K562 (cell line): ENCODE results near the gene P2RX3. TPM values are rescaled to one million over a fixed set of nuclear protein-coding genes. Genes with fewer than 3 reads are reported as not detected.
A peak's percentile ranks its signal among the peaks of the same experiment; 100 is the strongest.

Experiments
- ATAC-seq: fragments of 200-7000 bp; cut with Tn5 transposase; 3 replicates; pipeline ENCODE4 v1.9.1; 2020; ENCODE audit warnings: moderate library complexity
- BruUV-seq: library from RNA; stranded (reverse); fragments of 400-500 nt; replicated peaks from 2 replicates; lab custom pipeline; 2021; lab: Mats Ljungman, UMichigan
- CTCF ChIA-PET: fragments of 300-600 bp; formaldehyde crosslinking; extraction: SDS; loops from one replicate; lab custom pipeline; 2021; ENCODE audit warnings: low intra/inter-chr PET ratio; lab: Yijun Ruan, JAX
- POLR2A ChIA-PET: fragments of 300-600, 350-650 bp; sonication (Branson Sonifier 250); formaldehyde crosslinking; extraction: SDS; loops from one replicate; lab custom pipeline; 2021; ENCODE audit warnings: antibody characterized with exemption, inconsistent platforms; lab: Yijun Ruan, JAX
- DNase-seq, 4 experiments: peaks; one replicate each; pipeline versions ENCODE4 v3.0.0 to v3.0.0-alpha.2; 2011 to 2018; ENCODE audit warnings: low spot score in 3 of 4, mixed read lengths in 3 of 4; ENCODE audit errors: extremely low read depth in 1 of 4
- FAIRE-seq: peaks from 2 replicates; lab custom pipeline; 2011; peaks lifted over from hg19 to GRCh38; lab: Jason Lieb, UNC
- H2AFZ ChIP-seq: 2 replicates; pipeline ENCODE4 v1.6.0; 2011; ENCODE audit warnings: low read depth, low read length, control low read depth, inconsistent platforms
- H3K27ac ChIP-seq: fragments of 200-600 bp; 3 replicates; pipeline ENCODE4 v1.8.0; 2011; ENCODE audit warnings: low read depth, mild to moderate bottlenecking, control low read depth, inconsistent platforms, low read length, moderate library complexity, mixed read lengths; ENCODE audit errors: extremely low read depth
- H3K27me3 ChIP-seq, 2 experiments: fragments of 300-600 bp in 1 of 2; 2 replicates in 1 of 2; 3 replicates in 1 of 2; pipeline versions ENCODE4 v1.6.0 to v1.8.0; 2011; ENCODE audit warnings: inconsistent platforms in 2 of 2, low read length in 2 of 2, mild to moderate bottlenecking in 1 of 2, mixed read lengths in 1 of 2, moderate library complexity in 1 of 2; ENCODE audit not compliant: control insufficient read depth in 2 of 2, insufficient read depth in 2 of 2
- H3K36me3 ChIP-seq: fragments of 300-600 bp; 3 replicates; pipeline ENCODE4 v1.8.0; 2011; ENCODE audit warnings: mild to moderate bottlenecking, low read length, inconsistent platforms; ENCODE audit not compliant: control insufficient read depth, insufficient read depth
- H3K4me1 ChIP-seq, 2 experiments: fragments of 200-600 bp in 1 of 2; replicated peaks in 1 of 2; 2 replicates in 1 of 2; 3 replicates in 1 of 2; pipeline versions ENCODE4 v1.5.1 to v1.8.0; 2011; ENCODE audit warnings: inconsistent platforms in 2 of 2, low read length in 2 of 2, mild to moderate bottlenecking in 1 of 2, mixed read lengths in 1 of 2, moderate library complexity in 1 of 2; ENCODE audit not compliant: control insufficient read depth in 2 of 2, insufficient read depth in 2 of 2
- H3K4me2 ChIP-seq: 2 replicates; pipeline ENCODE4 v1.6.1; 2011; ENCODE audit warnings: low read length, control low read depth, inconsistent platforms, mixed read lengths; ENCODE audit not compliant: insufficient read depth
- H3K4me3 ChIP-seq: fragments of 200-600 bp; sonication (generic), shearing (Covaris generic); 2 replicates; pipeline ENCODE4 v1.5.1; 2016; ENCODE audit warnings: control low read depth, inconsistent platforms
- H3K79me2 ChIP-seq: fragments of 200-600 bp; 3 replicates; pipeline ENCODE4 v1.8.0; 2011; ENCODE audit warnings: low read length, inconsistent platforms; ENCODE audit not compliant: control insufficient read depth, insufficient read depth
- H3K9ac ChIP-seq, 2 experiments: 2 replicates each; pipeline versions ENCODE4 v1.6.0 to v1.6.1; 2011; ENCODE audit warnings: low read depth in 2 of 2, low read length in 2 of 2, control low read depth in 1 of 2, inconsistent platforms in 1 of 2, mild to moderate bottlenecking in 1 of 2, mixed read lengths in 1 of 2; ENCODE audit not compliant: insufficient read depth in 1 of 2
- H3K9me1 ChIP-seq: one replicate; pipeline ENCODE4 v1.6.0; 2011; ENCODE audit warnings: inconsistent platforms, mild to moderate bottlenecking, low read length, moderate library complexity; ENCODE audit not compliant: control insufficient read depth, insufficient read depth
- H3K9me3 ChIP-seq: replicated peaks from 2 replicates; pipeline ENCODE4 v1.5.1; 2011; ENCODE audit warnings: low read depth, low read length, inconsistent platforms; ENCODE audit not compliant: control insufficient read depth, insufficient read depth
- H4K20me1 ChIP-seq: replicated peaks from 2 replicates; pipeline ENCODE4 v1.6.1; 2011; ENCODE audit warnings: low read length, inconsistent platforms, mixed read lengths; ENCODE audit not compliant: control insufficient read depth, insufficient read depth
- CTBP1 ChIP-seq: fragments of 450-650 bp; IDR thresholded peaks from 2 replicates; pipeline ENCODE4 v1.6.1; 2016; ENCODE audit warnings: borderline replicate concordance
- CTCFL ChIP-seq: IDR thresholded peaks from 2 replicates; pipeline ENCODE4 v1.6.1; 2011; ENCODE audit warnings: borderline replicate concordance, low read depth, mild to moderate bottlenecking, moderate library complexity, low read length; ENCODE audit not compliant: insufficient read depth, poor library complexity, severe bottlenecking
- MBD1 ChIP-seq: fragments of 250-450 bp; sonication (Bioruptor Pico); IDR thresholded peaks from 2 replicates; pipeline ENCODE4 v1.8.0; 2022; ENCODE audit warnings: inconsistent platforms
- NR2C1 ChIP-seq, 2 experiments: fragments of 450-650 bp; IDR thresholded peaks; 2 replicates each; pipeline ENCODE4 v1.6.1; 2017; ENCODE audit warnings: mild to moderate bottlenecking in 2 of 2, antibody characterized with exemption in 1 of 2, inconsistent platforms in 1 of 2, missing compliant biosample characterization in 1 of 2, missing genetic modification characterization in 1 of 2
- SPI1 ChIP-seq: IDR thresholded peaks from 2 replicates; pipeline ENCODE4 v1.6.1; 2011; ENCODE audit warnings: low read depth, low read length, control low read depth, borderline replicate concordance
- VEZF1 ChIP-seq: fragments of 200-800 bp; sonication (Bioruptor generic); IDR thresholded peaks from 2 replicates; pipeline ENCODE4 v1.6.1; 2017; ENCODE audit warnings: missing genetic modification characterization, missing compliant biosample characterization
- WGBS: fragments of 100-300 bp; shearing (Covaris generic); methylation state at CpG from one replicate; pipeline ENCODE4 v1.1.6; 2016; ENCODE audit warnings: low coverage, mixed read lengths; ENCODE audit not compliant: insufficient coverage; ENCODE audit errors: missing lambda C conversion rate; 5-methylcytosine and 5-hydroxymethylcytosine counted together
- in situ Hi-C: fragments of 300-500 bp; cut with MboI; formaldehyde crosslinking; loops from 4 replicates; pipeline ENCODE4 v1.15.0; 2018; ENCODE audit warnings: inconsistent platforms, mixed read lengths
- intact Hi-C: fragments of 100-400 bp; cut with micrococcal nuclease; formaldehyde crosslinking; loops from 2 replicates; pipeline ENCODE4 v1.14.2; 2022
- polyA plus RNA-seq, 8 experiments: library from polyadenylated mRNA; depleted of rRNA in 4 of 8; stranded (reverse) in 5 of 8; unstranded in 3 of 8; fragments of >200 nt; fragmentation: Nextera tagmentation in 2 of 8; fragmentation: Illumina TruSeq in 1 of 8; extraction: Ambion mirVana in 2 of 8; extraction: Trizol in 1 of 8; gene quantifications; 2 replicates each; pipeline versions ENCODE4 v1.2.1 to v1.2.3, GENCODE V29; 2011 to 2014; ENCODE audit warnings: inconsistent platforms in 1 of 8, missing spikeins in 1 of 8
- total RNA-seq, 7 experiments: library from RNA; depleted of rRNA in 6 of 7; stranded (reverse); fragments of >200 nt in 6 of 7; fragmentation: Illumina TruSeq in 2 of 7; extraction: Trizol in 2 of 7; gene quantifications; 2 replicates each; pipeline versions ENCODE4 v1.2.1 to v1.2.3, GENCODE V29; 2011 to 2021; ENCODE audit warnings: low replicate concordance in 1 of 7

The P2RX3 gene
- total and polyA plus RNA-seq, 9 of the 15 experiments (the other 6 are each of a cell fraction or from before 2014, with no cell fraction given) = not detected

DNA sequence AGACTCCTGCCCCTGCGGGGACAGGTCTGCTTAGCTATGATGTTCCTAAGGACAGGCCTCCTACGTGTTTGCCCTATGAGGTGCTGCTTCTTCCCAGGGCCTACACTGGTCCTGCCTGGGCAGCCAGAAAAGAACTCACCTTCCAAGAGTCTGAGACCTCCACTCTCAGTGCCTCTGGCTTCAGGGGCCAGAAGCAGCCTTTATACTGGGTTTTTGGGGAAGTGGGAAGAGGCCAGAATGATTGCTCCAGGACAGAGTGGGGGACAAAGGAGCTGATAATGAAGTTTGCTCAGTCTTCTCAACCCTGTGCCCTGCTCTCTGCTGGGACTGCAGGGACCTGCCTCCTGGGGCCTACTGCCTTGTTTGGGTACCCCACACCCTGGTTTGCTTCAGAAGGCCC, 42.8 kb downstream of the P2RX3 start, which contains the start of gene PRG3:
PRG3 (minus strand) TSS at position 176 of the 400 bp plus-strand sequence. CDS start 442 bp downstream, outside the sequence.
- BruUV-seq = no TSS peak
- Histone ChIP-seq H3K79me2 (no peaks in the 10 kb centered on the region), H4K20me1 (no peaks in the 10 kb centered on the region), H3K9ac (no peak within 1 kb of the TSS), H3K4me2 (no peak within 1 kb of the TSS), H3K36me3 (no peaks in the 10 kb centered on the region), H3K9me1 (no peaks in the 10 kb centered on the region), H3K4me3 (no peak within 1 kb of the TSS), H3K27me3 (peaks cover 6 to 7% of the 10 kb centered on the region in 2 experiments; a peak in 1 of 5 replicates), H3K9me3 (no peaks in the 10 kb centered on the region), H3K27ac (no peak within 1 kb of the TSS), H3K4me1 (peaks cover 30 to 34% of the 10 kb centered on the region in 2 experiments), H2AFZ (no peak within 1 kb of the TSS)
- POLR2A ChIA-PET = interaction anchor here (0.5 kb wide), 2 partner anchors 16 to 59 kb away, joined by 3 read pairs; no protein-coding TSS in a partner anchor
- ATAC-seq (peak; percentile 8; the same call in 1 of the 3 replicates), FAIRE-seq (no peak), DNase-seq (no peak)
- WGBS = 27% methylated on average over 2 of the region's 2 CpGs
- TF ChIP-seq NR2C1 (IDR thresholded peaks at IDR 0.05) (no peak), NR2C1 (tag; IDR thresholded peaks at IDR 0.05) (no peak), SPI1 (0 out of 2 replicates have a peak, but pooled peaks have one; percentile 55)
- CTCF ChIA-PET = no interaction called here
- in situ Hi-C loops = no loop called here
- intact Hi-C loops = no loop called here

DNA sequence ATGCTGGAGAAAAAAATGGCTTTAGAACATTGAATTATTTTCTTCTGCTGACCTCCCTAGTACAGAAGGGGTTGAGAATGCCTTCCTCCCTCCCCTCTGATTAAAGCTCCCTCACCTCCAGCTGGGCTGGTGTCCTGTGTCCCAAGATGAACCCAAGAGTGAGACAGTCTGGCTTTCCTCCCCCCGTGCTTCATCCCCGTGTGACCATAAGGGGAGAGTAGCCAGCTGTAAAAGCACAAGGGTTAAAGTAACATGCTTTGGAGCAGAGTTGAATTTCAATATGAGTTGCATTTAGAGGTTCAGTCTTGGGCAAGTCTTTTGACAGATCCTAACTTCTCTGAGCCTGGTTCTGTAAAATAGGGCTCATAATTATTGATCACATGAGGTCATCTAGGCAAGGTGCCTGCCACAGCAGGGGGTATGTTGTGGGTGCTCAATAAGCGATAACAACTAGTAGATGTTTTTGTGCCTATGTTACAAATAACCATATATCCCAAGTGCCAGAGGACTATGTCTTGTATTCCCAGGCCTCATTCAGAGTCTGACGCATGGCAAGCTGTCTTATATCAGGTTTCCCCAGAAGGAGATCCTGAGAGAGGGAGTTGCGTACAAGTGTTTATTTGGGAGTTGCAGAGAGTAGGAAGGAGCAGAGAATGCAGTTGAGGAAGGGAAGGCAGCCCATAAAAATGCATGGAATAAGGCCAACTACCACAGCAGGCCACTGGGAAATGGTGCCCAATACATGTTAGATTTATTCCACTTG, 48.2 kb downstream of the P2RX3 start:
- ATAC-seq (no peak), DNase-seq (no peak), FAIRE-seq (no peak)
- Histone ChIP-seq H3K9ac (peak overlapping the region in 1 of 2 experiments; percentile 73; a peak in 1 of 4 replicates), H3K27ac (no peak overlapping the region), H3K4me2 (peak overlapping the region; percentile 29; the same call in 1 of the 2 replicates), H3K4me1 (peaks cover 40 to 65% of the 10 kb centered on the region in 2 experiments), H3K9me3 (no peaks in the 10 kb centered on the region), H2AFZ (peak overlapping the region; percentile 17; the same call in 1 of the 2 replicates), H3K36me3 (no peaks in the 10 kb centered on the region), H4K20me1 (no peaks in the 10 kb centered on the region), H3K4me3 (no peak overlapping the region), H3K27me3 (no peaks in the 10 kb centered on the region), H3K9me1 (no peaks in the 10 kb centered on the region), H3K79me2 (no peaks in the 10 kb centered on the region)
- ChIA-PET POLR2A (interaction anchor here (0.6 to 1.6 kb wide), 6 partner anchors 10 to 75 kb away, joined by 3 to 5 read pairs (median 3); no protein-coding TSS in a partner anchor), CTCF (no interaction called here)
- in situ Hi-C loops (no loop called here), intact Hi-C loops (loop anchor here (2.0 kb wide), 1 partner anchor 38 kb away; no protein-coding TSS in a partner anchor)
- BruUV-seq = no TSS peak
- 39% methylated on average over 5 of the region's 5 CpGs for WGBS
- TF ChIP-seq CTCFL (no peak), VEZF1 (peak; percentile 47; the same call in 1 of the 2 replicates), CTBP1 (no peak), MBD1 (CRISPR knock-in tag) (no peak)
